ENCODE results near the gene TNFSF11. TPM values are rescaled to one million over a fixed set of nuclear protein-coding genes. Genes with fewer than 3 reads are reported as not detected.

TNFSF11 gene
- total RNA-seq, 1 experiment from 2014 or later: 3.5 TPM

DNA sequence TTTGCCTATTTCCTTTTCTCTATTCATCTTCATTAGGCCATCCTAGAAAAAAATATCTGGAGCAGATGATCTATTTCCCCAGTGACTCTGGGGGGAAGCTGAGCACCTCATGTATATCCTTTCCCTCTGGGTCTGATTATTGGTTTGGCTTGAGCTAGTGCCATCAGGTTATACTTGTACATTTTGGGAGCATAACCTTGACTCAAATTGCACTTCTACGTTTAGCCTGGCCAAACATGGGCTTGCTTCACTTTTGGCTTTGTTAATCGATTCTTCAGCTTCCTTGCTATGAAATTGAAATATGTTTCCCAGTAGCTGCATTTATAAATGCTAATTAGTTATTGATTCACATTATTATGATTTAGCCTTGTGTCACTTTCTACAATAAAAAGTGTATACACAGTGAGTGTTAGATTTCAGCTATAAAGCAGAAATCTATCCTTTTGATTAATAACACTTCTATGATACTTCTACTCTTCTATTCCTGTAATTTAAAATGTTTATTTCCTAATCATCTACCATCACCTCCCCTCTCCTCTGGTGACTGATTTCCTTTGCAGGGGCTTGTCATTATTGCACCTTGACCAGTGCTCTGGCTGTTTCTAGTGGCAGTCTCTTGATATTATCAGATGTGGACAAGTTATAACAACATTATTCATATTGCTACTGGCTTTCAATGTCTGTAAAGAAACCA, 37.3 kb downstream of the TNFSF11 start:
- H3K9me3 Mint-ChIP-seq: no peaks in the 10 kb centered on the region
- Histone ChIP-seq H3K56ac (ENCODE audit: insufficient read length, low read depth, low read length) (no peak overlapping the region), H2BK120ac (ENCODE audit: low read depth, low read length, poor library complexity, severe bottlenecking) (no peak overlapping the region), H4K8ac (replicated peaks; ENCODE audit: insufficient read length, low read depth, low read length) (no peak overlapping the region), H4K5ac (ENCODE audit: insufficient read length, low read depth, low read length) (no peak overlapping the region), H3K23me2 (ENCODE audit: insufficient read length, low read depth, low read length, poor library complexity, severe bottlenecking) (no peaks in the 10 kb centered on the region), H3K4ac (ENCODE audit: low read depth, low read length) (no peak overlapping the region), H3K9me3 (ENCODE audit: control insufficient read depth, low read depth, low read length) (no peaks in the 10 kb centered on the region), H3K9ac (ENCODE audit: extremely low read depth, insufficient read length, low read length) (no peak overlapping the region), H3K79me1 (ENCODE audit: insufficient read depth, low read depth, low read length, poor library complexity, severe bottlenecking) (no peaks in the 10 kb centered on the region), H3K23ac (ENCODE audit: insufficient read length, low read depth, low read length) (no peak overlapping the region), H3K27me3 (ENCODE audit: insufficient read depth, low read length) (no peaks in the 10 kb centered on the region), H3K79me2 (ENCODE audit: insufficient read depth, low read length) (no peaks in the 10 kb centered on the region), H4K91ac (ENCODE audit: insufficient read length, low read depth, low read length) (no peak overlapping the region), H4K20me1 (ENCODE audit: control insufficient read depth, insufficient read depth, insufficient read length) (no peaks in the 10 kb centered on the region), H2AK5ac (ENCODE audit: insufficient read length, low read length) (no peak overlapping the region), H2AFZ (ENCODE audit: low read length) (no peak overlapping the region), H3K14ac (ENCODE audit: insufficient read depth, low read length) (no peak overlapping the region), H3K4me2 (ENCODE audit: insufficient read depth, insufficient read length, low read length) (no peak overlapping the region), H3K18ac (ENCODE audit: insufficient read length, low read depth, low read length) (no peak overlapping the region), H2BK20ac (ENCODE audit: low read depth, low read length, poor library complexity, severe bottlenecking) (no peak overlapping the region), H3K27ac (ENCODE audit: insufficient read length, low read depth, low read length) (no peak overlapping the region), H2BK15ac (ENCODE audit: low read depth, low read length) (no peak overlapping the region), H2BK5ac (ENCODE audit: insufficient read length, low read length) (no peak overlapping the region), H3K4me1 (ENCODE audit: insufficient read depth, low read length) (no peaks in the 10 kb centered on the region), H3T11ph (ENCODE audit: low read length) (no peak overlapping the region), H2BK12ac (ENCODE audit: insufficient read length, low read depth, low read length) (no peak overlapping the region)
- no peak overlapping the region for H3K4me3 Mint-ChIP-seq
- no peak overlapping the region; a peak in 1 of 7 replicates for H3K27ac Mint-ChIP-seq
- TF ChIP-seq, protein P1, sequence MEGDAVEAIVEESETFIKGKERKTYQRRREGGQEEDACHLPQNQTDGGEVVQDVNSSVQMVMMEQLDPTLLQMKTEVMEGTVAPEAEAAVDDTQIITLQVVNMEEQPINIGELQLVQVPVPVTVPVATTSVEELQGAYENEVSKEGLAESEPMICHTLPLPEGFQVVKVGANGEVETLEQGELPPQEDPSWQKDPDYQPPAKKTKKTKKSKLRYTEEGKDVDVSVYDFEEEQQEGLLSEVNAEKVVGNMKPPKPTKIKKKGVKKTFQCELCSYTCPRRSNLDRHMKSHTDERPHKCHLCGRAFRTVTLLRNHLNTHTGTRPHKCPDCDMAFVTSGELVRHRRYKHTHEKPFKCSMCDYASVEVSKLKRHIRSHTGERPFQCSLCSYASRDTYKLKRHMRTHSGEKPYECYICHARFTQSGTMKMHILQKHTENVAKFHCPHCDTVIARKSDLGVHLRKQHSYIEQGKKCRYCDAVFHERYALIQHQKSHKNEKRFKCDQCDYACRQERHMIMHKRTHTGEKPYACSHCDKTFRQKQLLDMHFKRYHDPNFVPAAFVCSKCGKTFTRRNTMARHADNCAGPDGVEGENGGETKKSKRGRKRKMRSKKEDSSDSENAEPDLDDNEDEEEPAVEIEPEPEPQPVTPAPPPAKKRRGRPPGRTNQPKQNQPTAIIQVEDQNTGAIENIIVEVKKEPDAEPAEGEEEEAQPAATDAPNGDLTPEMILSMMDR (conservative IDR thresholded peaks at IDR 0.05): no peak
- WGBS (ENCODE audit: extremely low coverage, insufficient read length, low lambda C conversion rate): no CpG with 5 or more reads among the region's 2 CpGs
- no peaks in the 10 kb centered on the region for H3K27me3 Mint-ChIP-seq (ENCODE audit: low read depth)
- H3K4me1 Mint-ChIP-seq: no peaks in the 10 kb centered on the region
- no peak for DNase-seq
- peaks cover 4% of the 10 kb centered on the region in 3 experiments; a peak in 4 of 7 replicates for H3K36me3 Mint-ChIP-seq (ENCODE audit: insufficient read depth in 1 of 3, low read depth in 3 of 3)
